Stimulated activated CD8-positive, alpha-beta memory T cell treated with anti-CD3 and anti-CD28 coated beads, Interleukin-15, amount 100 ng/mL, for 1 hour (primary cell): ENCODE measurements around the gene RPL29.

ENCODE experiments used
- DNase-seq: peaks from one replicate; pipeline ENCODE4 v3.0.0-alpha.2; 2020; ENCODE audit warnings: low read depth

The RPL29 gene

DNA sequence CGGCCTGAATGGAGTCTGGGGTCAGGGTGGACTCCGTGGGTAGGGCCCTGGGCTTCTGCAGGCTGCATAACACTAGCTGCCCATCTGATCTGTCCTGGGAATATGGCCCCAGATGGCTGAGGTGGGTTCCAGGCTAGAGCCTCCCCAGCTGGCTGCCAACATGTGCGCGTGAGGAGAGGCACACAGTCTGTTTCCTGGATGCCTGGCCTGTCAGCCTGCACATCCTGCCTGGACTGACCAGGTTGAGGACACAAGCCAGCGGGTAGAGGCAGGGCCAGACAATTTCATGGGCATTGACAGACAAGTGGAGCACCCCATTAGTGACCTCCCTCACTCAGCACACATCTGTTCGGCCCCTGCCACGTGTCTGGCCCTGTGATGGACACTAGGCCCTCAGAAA, 29.8 kb upstream of the RPL29 start:
- no peak for DNase-seq

DNA sequence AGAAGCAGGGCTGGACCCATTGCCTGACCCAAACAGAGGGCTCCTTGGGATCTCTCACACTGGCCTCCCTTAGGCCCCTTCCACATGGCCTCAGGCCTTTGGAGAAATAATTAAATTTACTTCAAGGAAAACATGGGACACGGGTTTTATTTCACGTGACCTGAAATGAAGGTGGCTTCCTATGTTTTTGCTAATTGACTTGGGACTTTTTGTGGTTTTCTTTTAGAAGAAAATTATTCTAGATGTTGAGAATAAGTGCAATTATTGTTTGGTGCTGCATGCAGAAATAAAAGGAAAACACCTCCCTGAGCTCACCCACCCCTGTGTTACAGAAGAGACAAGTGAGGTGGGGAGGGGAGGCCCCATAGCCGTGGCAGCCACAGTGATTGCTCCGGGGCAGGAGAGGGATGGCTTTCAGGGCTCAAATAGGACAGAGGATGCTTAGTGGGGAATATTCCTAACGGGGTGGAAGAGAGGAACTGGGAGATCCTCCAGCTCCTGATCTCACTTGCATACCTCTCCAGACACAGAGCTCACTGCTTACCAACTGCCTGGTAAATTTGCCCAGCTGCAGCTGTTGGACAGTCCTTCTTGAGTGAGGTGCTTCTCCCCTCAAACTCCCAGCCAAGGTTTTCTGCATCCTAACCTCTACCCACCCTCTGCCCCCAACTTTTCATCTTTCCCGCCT, 29.2 kb upstream of the RPL29 start:
- DNase-seq: no peak

DNA sequence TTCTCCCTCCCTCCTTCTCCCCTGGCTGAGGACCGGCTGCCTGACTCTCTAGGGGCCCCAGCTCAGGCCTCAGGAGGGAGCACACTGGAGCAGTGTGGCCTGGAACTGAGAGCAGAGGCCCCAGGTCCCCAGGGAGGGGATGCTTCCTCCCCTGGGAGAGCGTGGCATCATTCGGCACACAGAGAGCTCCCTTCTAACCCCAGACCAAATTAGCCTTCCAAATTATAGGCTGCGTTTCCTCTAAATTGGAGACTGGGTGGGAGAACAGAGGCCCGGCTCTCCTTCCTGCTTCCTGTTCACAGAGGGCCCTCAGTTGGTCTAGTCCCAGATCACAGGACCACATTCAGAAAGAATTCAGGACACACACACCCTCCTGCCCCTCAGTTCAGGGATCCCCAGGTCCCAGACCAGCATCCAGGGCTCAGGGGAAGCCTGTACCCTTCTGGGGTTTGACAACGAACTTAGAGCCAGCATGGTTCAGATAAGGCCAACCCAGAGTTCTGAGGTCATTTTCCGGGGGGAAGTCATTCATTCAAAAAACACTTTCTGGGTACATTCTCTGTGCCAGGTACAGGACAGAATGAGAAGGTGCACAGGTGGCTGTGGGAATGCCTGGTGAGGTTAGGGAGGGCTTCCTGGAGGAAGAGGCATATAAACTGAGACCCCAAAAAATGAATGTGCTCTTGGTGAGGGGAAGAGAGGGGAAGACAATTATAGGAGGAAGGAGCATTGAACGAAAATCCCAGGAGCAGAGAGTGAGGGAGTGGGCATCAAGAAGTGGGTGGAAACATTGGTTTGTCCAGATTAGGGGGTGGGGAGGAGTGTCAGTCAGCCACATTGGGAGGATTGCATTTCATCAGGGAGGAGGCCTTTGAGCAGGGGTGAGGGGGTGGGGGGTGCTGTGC, 28.4 kb upstream of the RPL29 start:
- no peak for DNase-seq

DNA sequence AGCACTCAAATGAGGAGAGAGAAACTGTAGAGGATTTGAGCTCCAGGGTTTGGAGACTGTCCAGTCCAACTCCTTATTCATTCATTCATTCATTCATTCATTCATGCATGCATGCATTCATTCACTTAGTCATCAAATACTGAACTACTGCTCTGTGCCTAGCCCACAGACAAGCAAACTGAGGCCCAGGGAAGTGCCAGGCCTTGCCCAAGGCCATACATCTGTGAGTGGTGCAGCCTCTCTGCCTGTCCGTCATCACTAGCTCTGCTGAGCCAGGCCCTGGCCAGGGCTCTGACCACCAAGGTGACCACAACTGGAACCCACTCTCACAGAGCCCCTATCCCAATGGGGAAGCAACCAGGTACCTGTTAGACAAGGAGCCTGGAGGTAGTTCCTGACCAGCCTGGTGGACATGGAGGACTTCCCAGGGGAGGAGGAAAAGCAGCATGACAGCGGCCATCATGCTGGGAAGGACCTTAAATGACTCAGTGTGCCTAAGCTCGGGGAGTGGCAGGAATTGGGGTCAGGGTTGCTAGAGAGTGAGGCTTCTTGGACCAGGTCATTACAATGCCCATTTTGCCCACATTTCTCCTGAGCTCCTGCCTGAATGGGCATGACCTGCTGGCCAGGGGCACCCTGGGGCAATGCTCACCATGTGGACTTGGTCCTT, 27.5 kb upstream of the RPL29 start:
- DNase-seq: no peak

DNA sequence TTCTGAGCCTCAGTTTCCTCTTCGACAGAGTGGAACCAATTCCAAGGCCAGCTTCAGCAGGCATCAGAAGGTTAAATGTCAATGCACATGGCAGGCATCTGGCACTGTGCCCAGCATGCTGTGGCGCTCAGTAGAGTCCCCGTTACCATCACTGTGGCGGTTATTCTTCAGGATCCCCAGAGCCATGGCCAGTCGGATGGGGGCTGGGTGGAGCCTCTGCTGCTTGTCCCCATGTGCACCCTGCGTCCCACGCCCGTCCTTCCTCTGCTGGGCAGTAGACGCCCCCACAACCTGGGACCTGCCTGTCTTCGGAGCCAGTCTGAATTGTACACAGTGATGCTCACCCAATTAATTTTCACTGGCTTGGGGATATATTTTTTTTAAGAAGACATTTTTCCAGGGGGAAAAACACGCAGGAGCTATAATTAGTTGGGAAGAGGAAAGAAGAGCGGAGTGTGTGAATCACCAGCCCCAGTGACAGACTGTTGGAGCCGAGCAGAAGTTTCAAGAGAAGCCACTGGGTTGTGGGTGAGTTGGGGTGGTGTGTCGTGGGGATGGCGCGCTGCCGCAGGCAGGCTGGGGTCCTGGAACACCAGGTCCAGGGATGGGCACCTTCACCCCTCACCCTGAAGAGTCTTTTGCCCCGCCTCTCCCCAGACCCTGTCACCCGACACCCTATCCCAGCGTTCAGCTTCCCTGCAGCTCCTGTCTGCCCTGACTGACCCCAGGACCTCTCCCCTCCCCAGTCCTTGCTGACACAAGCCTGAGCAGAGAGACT, 26.8 kb upstream of the RPL29 start:
- DNase-seq: no peak

DNA sequence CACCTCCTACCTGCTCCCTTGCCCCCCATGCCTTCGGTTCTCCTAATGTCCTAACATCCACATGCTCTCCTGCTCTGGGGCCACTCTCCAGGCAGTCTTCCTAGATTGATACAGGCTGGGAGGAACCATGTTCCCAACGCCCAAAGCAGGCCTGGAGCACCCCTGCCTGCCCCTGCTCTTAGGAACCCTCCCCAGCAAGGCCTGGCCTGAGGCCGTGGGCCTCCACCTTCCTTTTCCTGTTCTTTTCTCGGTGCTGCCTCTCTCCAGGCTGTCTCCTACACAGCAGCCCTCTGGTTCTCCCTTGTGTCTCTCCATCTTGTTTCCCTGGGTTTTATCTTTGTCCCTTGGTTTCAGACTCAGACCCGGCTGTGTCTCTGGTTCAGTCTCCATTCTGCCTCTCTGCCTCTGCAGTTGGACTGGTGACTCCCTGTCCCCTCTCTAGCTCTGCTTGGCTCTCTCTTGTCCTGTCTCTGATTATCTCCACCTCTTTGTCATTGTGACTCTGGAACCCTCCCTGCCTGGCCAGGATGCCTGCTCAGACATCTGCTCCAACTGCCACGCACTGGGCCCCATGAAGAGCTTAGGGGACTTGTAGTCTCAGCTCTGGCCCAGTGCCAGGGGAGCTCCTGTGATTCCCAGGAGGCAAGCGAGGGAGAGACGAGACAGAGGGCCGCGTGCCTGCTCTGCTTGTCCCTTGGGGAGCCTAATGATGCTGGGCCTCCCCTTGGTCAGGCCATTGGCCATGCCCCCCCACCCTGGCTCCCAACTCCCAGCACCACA, 26.0 kb upstream of the RPL29 start:
- DNase-seq: no peak

DNA sequence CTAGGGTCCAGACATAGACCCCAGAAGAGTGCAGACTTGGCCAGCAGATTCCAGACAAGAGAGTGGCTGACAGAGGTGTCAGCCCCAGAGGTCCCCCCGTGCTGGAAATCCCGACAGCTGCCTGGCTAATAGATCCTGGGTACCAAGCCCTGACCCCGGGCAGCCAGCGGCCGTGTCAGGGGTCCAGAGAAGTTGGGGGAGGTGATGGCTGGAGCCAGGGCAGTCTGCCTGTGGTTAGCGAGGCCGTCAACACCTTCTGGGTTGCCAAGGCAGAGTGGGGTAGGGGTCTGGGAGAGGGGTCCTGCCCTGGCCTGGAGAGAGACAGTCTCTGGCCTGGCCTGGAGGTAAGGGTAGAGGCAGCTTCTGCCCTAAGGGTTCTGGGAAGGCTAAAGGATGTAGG, 25.1 kb upstream of the RPL29 start:
- DNase-seq: no peak

DNA sequence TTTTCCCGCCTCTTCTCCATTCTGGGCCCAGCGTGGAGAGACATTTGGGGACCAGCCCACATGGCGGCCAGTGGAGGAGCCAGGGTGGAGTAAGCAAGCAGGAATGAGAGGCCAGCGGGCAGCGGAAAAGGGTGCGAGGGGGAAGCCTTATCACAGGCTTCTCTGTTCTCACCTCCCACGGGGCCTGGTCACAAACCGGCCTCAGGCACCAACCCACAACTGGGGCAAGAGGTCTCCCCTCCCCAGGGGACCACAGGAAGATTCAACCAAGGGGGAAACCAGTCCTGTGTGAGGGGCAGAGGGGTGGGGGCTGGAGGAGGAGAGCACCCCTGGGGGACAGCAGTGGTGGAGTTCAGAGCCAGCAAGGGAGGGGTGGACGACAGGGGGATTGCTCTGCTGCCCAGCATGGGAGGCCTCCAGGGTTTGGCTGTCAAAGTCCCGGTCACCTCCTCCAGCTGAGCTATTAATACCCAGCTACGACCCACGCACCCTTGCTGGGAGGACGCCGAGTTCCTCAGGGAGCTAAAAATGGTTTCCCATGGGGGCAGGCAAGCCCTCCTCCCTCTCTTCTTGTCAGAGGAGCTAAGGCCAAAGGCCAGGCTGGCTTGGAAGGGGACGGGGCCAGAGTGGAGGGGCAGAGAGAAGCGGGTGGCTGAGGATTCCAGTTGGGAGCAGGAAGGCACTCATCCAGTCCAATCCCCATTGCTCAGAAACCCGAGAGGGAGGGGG, 23.8 kb upstream of the RPL29 start:
- DNase-seq: no peak

DNA sequence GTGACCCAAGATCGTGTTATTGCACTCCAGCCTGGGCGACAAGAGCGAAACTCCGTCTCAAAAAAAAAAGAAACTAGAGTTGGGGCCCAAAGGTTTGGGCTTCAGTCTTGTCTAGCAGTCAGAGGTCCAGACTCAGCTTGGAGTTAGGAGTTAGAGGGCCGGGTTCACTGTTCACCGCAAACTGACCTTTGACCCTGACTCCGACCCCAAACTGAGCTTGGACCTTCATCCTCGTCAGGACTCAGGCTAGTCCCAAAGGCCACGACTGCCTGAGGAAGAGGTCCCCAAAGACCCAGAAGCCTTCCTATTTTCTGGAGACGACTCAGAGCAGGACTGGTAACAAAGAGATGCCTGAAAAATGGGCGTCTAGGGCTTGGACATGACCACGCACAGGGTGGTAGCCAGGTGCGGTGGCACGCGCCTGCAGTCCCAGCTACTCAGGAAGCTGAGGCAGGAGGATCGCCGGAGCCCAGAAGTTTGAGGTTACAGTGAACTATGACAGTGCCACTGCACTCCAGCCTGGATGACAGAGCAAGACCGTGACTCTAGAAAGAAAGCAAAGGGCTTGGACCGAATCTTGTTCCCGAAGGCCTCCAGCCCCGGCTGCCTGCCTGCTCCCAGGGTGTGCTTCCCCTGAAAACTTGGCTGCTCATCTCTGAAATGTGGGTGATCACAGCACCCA, 22.8 kb upstream of the RPL29 start:
- DNase-seq: no peak

DNA sequence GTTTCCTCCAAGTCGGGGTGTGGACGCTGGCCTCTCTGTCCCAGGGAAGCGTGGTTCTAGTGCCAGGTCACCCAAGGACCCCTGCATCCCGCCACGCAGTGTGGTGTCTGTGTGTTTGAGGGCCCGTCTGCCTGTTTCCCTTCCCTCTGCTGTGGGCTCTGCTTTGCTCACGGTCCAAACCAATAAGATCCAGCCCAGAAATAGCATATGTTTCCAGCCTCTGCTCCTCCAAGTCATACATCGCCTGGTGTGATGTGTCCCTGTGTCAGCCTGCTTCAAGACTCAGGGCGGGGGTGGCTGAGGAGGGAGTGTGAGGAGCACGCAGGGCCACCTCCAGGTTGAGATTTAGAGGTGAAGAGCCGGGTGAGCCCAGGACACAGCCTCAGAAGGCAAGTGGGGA, 21.9 kb upstream of the RPL29 start:
- DNase-seq: no peak

DNA sequence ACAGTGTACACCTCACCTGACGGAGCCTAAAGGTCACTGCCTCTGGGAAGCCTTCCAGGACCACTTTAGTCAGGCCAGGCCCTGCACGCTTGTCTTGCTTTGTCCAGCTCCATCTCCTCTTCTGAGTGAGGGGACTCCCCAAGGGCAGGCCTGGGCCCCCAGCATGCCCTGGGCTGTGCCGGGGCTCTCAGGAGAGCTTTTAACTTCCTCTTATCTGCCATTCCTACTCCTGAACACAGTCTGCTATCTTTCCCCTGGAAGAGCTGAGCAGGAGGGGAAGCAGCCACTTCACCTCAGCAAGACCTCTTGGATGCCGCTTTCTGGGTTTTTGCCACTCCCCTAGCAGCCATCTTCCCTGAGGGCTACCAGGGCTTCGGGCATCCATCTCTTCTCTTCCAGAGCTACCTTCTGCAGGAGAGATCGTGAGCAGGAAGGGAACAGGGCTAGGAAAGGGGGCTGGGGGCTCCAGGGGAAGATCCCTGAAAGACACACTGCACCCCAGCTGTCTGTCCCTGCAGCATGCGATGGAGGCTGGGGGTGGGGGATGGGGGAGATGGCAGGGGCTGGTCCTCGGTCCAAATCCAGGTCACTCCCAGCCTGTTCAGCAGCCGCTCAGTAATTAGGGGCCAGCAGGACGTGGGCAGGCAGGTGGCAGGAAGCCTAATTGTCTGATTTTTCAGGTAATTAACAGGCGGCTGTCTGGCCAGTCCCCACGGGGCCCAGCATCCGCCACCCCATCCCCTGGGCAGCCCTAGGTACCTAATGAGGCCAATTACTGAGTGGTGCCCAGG, 19.9 kb upstream of the RPL29 start:
- DNase-seq: no peak

DNA sequence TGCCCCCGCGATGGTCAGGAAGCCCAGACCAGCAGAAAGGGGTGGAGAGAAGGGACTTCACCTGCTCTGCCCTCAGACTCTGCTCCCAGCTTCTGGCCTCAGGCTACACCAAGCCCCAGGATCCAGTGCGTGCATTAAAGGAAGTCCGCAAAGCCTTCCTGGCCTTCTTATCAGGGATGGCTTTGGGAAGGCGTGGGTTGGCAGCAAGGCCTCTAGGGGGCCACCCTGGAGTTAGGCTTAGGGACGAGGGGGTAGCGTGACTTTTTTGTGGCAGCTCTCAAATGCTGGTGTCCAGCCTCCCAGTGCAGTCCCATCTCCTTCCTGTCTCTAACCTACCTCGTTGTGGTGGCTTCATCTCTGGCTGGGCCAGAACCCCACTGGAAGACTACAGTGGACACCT, 18.9 kb upstream of the RPL29 start:
- DNase-seq: no peak

DNA sequence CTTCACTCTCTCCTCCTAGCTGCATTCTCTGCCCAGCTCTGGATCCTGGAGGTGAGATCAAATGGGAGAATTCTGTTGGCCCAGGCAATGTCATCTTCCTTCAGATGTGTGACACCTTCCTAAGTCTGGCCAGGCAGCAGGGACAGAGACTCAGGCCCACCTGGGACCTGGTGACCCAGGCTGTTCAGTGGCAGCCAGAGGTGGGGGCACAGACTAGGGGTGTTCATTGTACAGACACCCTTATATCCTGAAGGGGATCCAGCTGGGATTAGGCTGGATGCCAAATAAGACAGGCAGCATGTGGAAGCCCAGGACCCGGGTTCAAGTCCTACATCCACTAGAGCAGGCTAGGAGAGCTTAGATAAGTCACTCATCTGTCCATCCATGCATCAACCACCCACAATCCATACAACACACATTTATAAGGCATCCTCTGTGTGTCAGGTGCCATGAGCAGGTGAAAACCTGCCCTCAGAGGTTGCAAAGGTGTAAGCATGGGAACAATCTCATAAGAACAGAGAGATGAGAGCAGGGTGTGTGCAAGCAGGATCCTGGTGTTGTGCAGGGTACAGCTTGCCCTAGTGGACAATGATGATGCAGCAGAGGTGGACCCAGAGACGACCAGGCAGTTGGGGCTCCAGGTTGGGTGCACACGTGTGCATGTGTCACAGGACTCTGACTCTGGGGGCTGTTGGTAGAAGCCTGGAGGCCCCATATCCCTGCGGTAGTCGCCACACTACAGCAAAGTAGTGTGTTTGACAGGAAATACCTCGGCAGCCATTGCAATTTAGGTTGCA, 18.3 kb upstream of the RPL29 start:
- no peak for DNase-seq

DNA sequence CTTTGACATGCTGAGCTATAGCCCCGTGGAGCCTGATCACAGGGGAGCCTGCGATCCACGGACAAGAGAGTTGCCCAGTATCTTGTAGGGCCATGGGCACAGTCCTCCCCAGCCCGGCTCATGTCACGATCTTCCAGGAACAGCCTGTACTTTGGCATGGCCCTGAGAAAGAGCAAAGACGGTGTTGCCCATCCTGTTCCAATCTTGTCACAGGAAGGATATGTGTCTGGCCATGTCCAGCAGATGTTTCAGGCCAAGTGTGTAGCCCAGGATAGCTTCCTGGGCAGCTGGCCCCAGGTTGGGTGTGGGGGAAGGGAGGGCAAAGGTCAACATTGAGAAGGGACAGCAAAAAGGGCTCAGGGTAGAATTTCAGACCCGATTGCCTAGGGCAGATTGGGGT, 17.0 kb upstream of the RPL29 start:
- DNase-seq: no peak

DNA sequence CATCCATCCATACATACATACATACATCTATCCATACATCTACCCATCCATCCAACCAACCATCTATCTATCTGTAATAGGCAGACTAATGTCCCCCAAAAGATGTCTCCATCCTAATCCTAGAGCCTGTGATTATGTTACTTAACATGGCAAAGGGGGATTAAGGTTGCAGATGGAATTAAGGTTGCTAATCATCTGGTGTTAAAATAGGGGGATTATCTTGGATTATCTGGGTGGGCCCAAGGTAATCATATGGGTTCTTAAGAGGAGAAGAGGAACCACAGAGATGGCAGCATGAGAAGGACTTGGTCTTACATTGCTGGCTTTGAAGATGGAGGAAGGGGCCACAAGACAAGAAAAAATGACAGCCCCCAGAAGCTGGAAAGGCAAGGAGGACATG, 14.7 kb upstream of the RPL29 start:
- DNase-seq: no peak

DNA sequence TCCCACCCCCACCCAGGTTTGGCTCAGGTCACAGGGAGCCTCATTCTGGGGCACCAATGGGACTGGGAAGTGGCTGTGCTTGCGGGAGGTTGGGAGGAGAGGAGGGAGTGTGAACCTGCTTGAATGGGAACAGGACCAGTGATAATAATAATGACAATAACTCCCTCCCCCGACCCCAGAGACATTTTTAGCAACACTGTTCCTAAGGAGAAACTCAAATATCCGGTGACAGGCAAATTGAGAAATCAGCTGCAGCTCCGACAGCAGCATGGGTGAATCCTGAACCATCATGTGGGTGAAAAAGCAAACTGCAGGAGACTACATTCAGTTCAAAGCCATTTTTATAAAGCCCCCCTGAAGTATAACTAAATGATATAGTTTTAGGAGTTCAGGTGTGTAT, 11.6 kb upstream of the RPL29 start:
- DNase-seq: no peak

DNA sequence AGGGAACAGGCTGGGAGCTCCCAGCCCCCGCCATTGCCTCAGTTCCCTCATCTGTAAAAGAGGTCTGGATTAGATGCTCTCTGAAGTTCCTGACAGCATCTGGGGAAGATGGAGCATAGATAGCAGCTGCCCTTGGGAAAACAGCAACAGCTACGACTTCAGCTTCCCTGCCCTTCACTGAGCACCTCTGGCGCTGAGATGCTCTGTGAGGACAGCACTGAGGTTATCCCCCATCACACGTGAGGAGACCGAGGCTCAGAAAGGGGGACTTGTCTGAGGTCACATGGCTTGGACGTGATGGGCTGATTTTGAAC, 11.1 kb upstream of the RPL29 start:
- DNase-seq: no peak

DNA sequence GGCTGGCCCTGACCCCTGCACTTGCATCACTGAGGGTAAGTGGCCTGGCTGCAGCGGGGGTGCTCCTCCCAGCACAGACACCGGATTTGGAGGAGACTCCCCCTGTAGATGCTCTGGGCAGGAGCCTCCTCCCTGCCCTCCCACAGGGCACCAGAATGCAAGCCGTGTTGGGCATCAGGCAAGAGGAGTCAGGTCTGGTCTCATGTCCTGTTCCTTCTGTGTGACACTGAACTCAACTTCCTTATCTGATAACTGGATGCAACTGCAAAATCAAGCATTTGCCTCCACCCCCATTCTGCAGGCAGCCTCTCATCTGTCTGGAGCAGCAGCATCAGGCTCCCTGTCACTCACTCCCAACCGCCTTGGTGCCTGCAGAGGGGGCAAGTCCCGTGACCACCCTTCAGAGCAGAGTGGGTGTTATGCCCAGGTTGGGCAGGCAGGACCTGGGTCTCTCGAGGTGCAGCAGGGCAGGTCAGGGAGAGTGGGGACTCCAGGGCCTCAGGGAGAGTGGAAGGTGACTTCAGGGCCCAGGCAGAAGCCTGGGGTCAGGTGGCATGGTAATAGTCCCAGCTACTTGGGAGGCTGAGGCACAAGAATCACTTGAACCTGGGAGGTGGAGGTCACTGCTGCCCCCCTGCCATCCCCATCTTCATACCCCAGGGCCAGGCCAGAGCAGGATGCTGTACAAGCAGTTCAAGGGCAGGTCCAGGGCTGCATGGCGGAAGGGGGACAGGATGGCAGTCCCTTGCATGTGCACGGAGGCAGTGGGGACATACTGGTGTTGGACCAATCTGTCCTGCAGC, 10.5 kb upstream of the RPL29 start:
- no peak for DNase-seq
